Gastroesophageal sphincter (tissue), 3 donors: ENCODE data around the gene ZBTB43.

Experiments
- POLR2A ChIP-seq, 2 donors: fragments of 450-650 bp; IDR thresholded peaks; one replicate each; pipeline ENCODE4 v1.6.1; 2017; ENCODE audit warnings: antibody characterized with exemption in 2 of 2, mild to moderate bottlenecking in 2 of 2, moderate library complexity in 1 of 2
- POLR2AphosphoS5 ChIP-seq: sonication (generic); formaldehyde crosslinking; IDR thresholded peaks from one replicate; pipeline ENCODE4 v1.6.1; 2017; ENCODE audit warnings: antibody characterized with exemption
- TF ChIP-seq, protein P1 (sequence below), 4 experiments: fragments of 200-600 bp in 2 of 4; fragments of 450-650 bp in 2 of 4; sonication (generic) in 1 of 4; IDR thresholded peaks; one replicate each; pipeline ENCODE4 v1.5.1; 2017 to 2019; ENCODE audit warnings: antibody characterized with exemption in 4 of 4, mild to moderate bottlenecking in 2 of 4, moderate library complexity in 2 of 4

DNA sequence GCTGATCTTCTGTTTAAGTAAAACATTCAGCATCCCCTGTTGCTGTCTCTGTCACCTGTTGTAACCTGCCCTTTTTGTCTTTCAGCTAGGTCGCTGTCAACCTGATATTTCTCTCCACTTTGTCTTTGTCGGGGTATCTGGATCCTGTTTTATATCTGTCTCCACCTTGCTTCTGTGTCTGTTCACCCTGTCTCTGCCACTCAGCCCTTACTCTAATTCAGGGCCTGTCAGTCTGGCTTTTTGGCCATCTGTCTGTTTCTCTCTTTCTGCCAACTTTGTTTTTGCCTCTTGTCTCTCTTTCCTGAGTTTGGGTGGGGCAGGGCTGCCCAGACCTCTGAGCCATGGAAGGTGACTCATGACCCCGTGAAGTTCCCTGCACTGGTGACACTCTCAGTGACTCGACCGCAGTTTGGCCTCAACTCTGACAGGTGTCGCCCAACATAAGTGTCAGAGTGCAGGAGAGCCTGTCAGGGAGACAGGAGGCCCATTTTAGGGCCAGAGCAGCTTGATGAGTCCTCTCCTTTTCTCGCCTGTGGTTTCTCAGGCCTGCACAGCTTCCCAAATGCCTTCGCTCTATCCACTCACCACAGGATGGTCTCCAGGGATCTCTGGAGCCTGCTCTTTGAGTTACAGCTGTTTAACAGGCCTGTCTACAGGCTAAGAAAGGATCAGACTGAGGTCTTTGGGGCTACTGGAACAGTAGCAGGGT lies 868 bp downstream of the ZBTB43 start:
- TF ChIP-seq, protein P1, sequence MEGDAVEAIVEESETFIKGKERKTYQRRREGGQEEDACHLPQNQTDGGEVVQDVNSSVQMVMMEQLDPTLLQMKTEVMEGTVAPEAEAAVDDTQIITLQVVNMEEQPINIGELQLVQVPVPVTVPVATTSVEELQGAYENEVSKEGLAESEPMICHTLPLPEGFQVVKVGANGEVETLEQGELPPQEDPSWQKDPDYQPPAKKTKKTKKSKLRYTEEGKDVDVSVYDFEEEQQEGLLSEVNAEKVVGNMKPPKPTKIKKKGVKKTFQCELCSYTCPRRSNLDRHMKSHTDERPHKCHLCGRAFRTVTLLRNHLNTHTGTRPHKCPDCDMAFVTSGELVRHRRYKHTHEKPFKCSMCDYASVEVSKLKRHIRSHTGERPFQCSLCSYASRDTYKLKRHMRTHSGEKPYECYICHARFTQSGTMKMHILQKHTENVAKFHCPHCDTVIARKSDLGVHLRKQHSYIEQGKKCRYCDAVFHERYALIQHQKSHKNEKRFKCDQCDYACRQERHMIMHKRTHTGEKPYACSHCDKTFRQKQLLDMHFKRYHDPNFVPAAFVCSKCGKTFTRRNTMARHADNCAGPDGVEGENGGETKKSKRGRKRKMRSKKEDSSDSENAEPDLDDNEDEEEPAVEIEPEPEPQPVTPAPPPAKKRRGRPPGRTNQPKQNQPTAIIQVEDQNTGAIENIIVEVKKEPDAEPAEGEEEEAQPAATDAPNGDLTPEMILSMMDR (IDR thresholded peaks at IDR 0.05), result no peak
- TF ChIP-seq POLR2A (IDR thresholded peaks at IDR 0.05) (no peak), POLR2AphosphoS5 (no peak)
